Vagina (tissue), 2 donors: Measurements from ENCODE around the gene BNC2.

Source experiments
- CTCF ChIP-seq, 3 experiments: fragments of 450-650 bp in 2 of 3; fragments of 200-600 bp in 1 of 3; sonication (generic) in 1 of 3; IDR thresholded peaks; one replicate each; pipeline ENCODE4 v1.5.1; 2017 to 2019; ENCODE audit warnings: antibody characterized with exemption in 3 of 3, mild to moderate bottlenecking in 2 of 3, moderate library complexity in 2 of 3
- POLR2A ChIP-seq, 2 donors: fragments of 450-650 bp; IDR thresholded peaks; one replicate each; pipeline ENCODE4 v1.6.1; 2017; ENCODE audit warnings: antibody characterized with exemption in 2 of 2, mild to moderate bottlenecking in 2 of 2, moderate library complexity in 2 of 2
- POLR2AphosphoS5 ChIP-seq, 2 donors: sonication (generic); formaldehyde crosslinking; IDR thresholded peaks; one replicate each; pipeline ENCODE4 v1.9.0; 2017; ENCODE audit warnings: antibody characterized with exemption in 2 of 2, mild to moderate bottlenecking in 2 of 2, low read depth in 1 of 2; ENCODE audit not compliant: insufficient read depth in 1 of 2

GRCh38 chr9:16794103-16794502, 76.4 kb downstream of the BNC2 start:
- TF ChIP-seq CTCF (IDR thresholded peaks at IDR 0.05) (no peak), POLR2A (IDR thresholded peaks at IDR 0.05) (no peak), POLR2AphosphoS5 (IDR thresholded peaks at IDR 0.05; ENCODE audit: insufficient read depth in 1 of 2, low read depth in 1 of 2) (no peak)
